Left ventricle myocardium inferior (tissue), 1 donor: Measurements from ENCODE around the gene SUGCT. TPM values are rescaled to one million over a fixed set of nuclear protein-coding genes. Genes with fewer than 3 reads are reported as not detected.

Experiments
- DNase-seq: peaks from one replicate; pipeline ENCODE4 v3.0.0-alpha.2; 2020
- H3K27ac ChIP-seq: fragments of 200-600 bp; replicated peaks from 2 replicates; pipeline ENCODE4 v1.8.0; 2021
- H3K27me3 ChIP-seq: fragments of 200-600 bp; 2 replicates; pipeline ENCODE4 v1.8.0; 2021; ENCODE audit warnings: low read depth
- H3K36me3 ChIP-seq: fragments of 200-600 bp; 2 replicates; pipeline ENCODE4 v1.8.0; 2021
- H3K4me1 ChIP-seq: fragments of 200-600 bp; 2 replicates; pipeline ENCODE4 v1.8.0; 2021
- H3K4me3 ChIP-seq: fragments of 200-600 bp; 2 replicates; pipeline ENCODE4 v1.8.0; 2021; ENCODE audit warnings: mild to moderate bottlenecking, moderate library complexity
- H3K9me3 ChIP-seq: fragments of 200-600 bp; replicated peaks from 2 replicates; pipeline ENCODE4 v1.8.0; 2021
- CTCF ChIP-seq: fragments of 200-600 bp; IDR thresholded peaks from 2 replicates; pipeline ENCODE4 v1.8.0; 2021; ENCODE audit warnings: antibody characterized with exemption, mild to moderate bottlenecking, borderline replicate concordance
- intact Hi-C: fragments of 100-400 bp; cut with micrococcal nuclease; formaldehyde crosslinking; loops from one replicate; pipeline ENCODE4 v1.11.0; 2022
- total RNA-seq: library from RNA; stranded (reverse); fragmentation: NEBNext Ultra II Directional; extraction: Animal tissue kit (Norgen Biotek cat#: 25700); gene quantifications from one replicate; pipeline ENCODE4 v1.2.1, GENCODE V29; 2021
- donor health status: DM: no; HTN: yes; CAD: no; lungs with severe emphysema.

Gene SUGCT
- total RNA-seq, 1 donor from 2014 or later, result 5.0 TPM

GRCh38 chr7:40909346-40909980, 774.7 kb downstream of the SUGCT start:
- TF ChIP-seq CTCF, result no peak
- no peak for DNase-seq
- no peaks in the 10 kb centered on the region for H3K9me3 ChIP-seq
- H3K27me3 ChIP-seq, result no peaks in the 10 kb centered on the region
- H3K36me3 ChIP-seq, result no peaks in the 10 kb centered on the region
- no peak overlapping the region for H3K4me3 ChIP-seq
- no peak overlapping the region for H3K27ac ChIP-seq
- intact Hi-C loops, result no loop called here
- no peaks in the 10 kb centered on the region for H3K4me1 ChIP-seq

Other genes starting within 250 kb of the SUGCT start
- gene CDK13, start 184.7 kb upstream of the SUGCT start, total RNA-seq, result 22.7 TPM
- gene MPLKIP, start 383 bp upstream of the SUGCT start, total RNA-seq, result 16.2 TPM